ENCODE results near the gene JMJD1C.

The JMJD1C gene

DNA sequence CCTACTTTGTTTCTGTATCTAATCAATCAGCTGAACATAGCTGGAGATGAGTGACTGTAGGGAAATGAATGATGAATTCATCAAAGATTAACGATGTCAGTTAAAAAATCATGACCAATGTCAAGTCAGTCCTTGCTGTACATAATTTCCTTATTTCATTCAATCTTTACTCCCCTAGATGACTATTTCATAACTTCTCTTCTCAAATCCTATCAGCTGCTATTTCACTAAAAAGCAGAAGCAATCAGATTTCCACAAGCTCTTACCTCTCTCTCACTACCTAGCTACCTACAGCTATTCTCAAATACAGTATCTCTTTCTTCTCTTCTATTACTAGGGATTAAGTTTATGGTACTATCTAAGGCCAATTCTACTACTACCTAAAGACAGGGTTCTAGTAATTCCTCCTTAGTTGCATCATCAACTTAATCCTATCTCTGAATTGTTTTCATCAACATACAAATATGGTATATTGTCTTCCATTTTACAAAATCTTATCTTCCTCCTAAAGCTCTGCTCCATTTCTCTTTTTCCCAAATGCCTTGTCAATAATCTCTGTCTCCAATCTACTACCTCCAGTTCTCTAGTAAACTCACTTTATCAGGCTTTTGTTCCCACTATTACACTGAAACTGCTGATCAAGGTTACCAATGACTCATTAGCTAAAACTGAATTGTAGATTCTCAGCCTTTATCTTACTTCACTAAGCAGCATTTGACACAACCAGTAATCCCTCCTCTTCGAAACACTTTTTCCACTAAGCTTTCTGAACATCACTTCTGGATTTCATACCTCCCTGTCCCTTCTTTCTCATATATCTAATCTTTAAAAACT, 28.4 kb downstream of the JMJD1C start:
- DNase-seq: no peak

DNA sequence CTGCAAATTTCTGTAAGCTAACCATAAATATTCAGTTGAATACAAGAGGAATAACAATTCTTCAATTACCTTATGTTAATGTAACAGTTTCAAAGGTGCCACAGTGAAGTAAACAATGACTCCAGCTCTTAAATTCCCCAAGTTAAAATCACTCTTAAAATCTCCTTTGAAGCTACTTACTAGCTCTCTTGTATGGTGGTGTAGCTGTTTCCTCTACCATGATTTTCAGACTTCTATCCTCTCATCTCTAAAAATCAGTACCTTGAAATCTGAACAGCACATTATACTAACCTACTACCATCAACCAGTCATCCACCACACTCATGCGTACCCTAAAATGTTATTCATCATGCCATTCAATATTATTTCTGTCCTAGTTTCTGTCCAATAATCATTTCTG, 29.6 kb downstream of the JMJD1C start:
- no peak for DNase-seq

DNA sequence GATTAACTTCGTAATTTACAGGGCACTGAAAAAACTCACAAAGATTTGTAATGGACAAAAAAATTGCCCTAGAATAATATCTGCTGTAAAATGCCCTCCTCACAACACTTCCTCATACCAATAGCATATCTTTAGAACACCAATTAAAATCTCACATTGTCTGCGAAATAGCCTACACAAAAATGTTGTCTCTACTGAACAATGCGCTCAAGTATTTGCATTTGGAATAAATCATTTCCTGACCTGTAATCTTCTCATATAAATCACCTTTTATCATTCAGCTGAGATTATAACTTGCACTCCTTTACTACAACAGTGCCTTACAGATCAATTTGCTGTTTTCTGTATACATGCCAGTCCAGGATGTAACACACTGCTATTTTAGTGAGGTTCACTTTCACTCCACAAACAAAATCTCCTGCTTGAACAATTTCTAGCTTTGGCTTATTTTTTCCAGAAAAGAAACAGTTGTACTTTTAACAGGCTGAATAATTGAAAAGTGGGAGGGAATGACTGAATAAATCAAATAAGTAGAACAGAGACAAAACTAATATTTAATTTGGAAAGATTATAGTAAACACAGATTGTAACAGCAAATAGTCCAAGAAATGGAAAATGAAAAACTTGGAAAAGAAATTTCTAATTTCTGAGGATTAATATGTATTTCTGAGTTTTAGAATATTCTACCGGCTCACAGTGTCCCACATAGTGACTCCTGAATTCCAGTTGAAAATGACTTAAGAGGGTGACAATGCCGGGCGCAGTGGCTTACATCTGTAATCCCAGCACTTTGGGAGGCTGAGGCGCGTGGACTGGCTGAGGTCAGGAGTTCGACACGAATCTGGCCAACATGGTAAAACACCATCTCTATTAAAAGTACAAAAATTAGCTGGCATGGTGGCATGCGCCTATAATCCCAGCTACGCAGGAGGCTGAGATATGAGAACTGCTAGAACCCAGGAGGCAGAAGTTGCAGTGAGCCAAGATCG, 30.6 kb downstream of the JMJD1C start:
- no peak for DNase-seq

DNA sequence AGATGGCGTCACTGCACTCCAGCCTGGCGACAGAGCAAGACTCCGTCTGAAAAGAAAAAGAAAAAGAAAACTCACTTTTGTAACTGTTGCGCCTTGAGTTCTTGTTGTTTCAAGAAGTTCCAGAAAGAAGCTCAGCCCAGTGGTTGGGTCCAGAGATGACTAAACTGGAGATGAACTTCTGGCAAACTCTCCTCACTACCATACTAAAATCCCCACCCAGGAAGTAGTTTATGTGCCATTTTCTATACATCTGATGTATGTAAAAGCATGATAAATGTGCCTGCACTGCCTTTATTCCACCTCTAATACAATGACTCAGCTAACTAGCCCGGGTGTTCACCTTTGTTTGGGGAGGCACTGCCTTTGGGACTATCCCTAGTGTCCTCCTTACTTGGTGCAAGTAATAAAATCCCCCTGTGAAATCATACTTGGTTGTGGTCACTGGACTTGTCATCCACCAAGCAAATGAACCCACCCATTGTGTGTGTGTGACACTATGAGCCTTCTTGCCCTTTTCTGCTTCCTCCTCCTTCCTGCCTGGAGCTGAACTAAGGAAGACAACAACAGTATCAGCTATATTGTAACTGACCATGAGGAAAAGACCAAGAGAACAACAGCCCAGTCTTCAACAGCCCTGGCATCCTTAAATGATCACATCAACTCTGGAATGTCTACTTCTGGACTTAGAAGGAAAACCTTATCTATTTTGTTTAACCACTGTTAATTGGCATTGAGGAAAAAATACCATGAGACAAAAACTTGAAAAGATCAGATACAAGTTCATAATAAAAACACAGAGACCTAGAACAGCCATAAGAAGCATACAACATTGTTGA, 33.6 kb downstream of the JMJD1C start:
- no peak for DNase-seq

DNA sequence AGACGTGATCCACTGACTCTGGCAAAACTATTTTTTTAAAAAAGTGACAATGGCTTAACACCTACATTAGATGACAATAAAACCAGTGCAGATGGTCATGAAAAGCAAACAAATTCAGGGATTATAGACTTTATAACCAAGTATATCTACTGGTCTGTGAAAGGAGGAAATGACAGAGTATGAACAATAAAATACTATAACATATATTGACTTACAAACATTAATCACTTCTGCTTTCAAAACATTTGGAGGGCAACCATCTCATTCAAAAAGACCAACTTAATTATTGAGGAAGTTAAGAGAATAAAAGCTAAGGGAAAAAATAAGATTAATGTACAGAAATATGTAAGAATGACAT, 34.8 kb downstream of the JMJD1C start:
- DNase-seq: no peak

DNA sequence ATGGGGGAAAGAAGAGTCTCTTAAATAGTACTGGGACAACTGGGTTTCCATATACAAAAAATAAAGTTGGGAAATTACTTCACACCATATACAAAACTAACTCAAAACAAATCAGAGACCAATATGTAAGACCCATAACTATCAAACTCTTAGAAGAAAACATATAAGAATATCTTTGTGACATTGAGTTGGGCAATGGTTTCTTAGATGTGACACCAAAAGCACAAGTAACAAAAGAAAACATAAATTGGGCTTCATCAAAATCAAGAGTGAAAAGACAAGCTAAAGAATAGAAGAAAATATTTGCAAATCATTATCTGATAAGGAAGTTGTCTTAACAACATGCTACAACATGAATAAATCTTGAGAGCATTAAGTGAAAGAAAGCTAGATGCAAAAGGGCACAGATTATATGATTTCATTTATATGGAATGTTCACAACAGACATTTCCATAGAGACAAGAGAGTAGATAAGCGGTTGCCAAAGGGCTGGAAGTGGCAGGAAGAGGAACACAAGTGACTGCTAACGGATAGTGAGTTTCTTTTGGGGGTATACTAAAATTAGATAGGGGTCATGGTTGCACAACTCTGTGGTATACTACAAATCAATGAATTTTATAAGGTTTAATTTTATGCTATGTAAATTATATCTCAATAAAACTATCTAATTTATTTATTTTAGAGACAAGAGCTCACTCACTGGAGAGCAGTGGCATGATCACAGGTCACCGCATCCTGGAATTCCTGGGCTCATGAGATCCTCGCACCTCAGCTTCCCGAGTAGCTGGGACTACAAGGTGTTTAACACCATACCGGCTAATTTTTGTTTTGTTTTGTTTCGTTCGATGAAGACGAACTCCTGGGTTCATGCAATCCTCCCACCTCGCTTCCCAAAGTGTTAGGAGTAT, 35.4 kb downstream of the JMJD1C start:
- no peak for DNase-seq

DNA sequence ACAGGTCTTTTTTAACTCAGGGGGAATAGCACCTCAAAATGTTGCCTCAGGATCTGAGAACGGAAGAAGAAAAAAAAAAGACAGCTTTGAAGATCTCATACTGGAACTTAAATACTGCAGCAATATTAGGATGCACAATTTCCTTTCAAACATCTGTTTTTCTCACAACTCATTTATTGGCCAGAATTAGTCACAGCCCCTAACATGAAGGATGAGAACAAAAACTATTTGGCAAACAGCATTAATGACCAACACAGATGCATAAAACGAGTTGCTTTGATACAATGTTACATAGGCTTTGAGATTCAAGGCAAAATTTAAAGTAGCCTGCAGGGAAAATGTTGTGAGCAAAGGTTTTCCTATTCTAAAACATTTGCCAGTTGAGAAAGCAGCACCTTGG, 36.5 kb downstream of the JMJD1C start:
- no peak for DNase-seq

DNA sequence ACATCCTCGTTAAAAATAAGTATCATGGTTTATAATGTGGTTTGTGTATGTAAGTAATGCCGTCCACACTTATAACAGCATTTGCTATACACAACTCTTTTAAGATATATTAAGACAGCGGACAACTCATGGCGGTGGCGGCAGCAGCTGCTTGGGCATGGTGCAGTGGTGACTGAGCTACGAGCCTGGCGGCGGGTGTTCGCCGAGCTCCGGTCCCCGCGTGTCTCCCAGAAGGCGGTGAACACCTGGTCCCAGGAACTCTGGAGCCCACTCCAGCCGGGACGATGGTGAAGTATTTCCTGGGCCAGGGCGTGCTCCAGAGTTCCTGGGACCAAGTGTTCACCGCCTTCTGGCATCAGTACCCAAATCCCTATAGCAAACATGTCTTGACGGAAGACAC, 38.8 kb downstream of the JMJD1C start:
- no peak for DNase-seq

DNA sequence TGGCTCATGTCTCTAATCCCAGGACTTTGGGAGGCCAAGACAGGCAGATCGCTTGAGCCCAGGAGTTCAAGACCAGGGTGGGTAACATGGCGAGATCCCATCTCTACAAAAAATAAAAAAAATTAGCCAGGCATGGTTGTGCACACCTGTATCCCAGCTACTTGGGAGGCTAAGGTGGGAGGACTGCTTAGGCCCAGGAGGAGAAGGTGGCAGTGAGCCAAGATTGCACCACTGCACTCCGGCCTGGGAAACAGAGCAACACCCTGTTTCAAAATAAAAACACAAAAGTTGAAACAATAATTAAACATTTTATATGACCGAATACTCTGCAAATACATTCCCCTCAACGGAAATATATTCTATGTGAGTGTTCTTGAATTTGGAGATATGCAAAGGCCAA, 40.3 kb downstream of the JMJD1C start:
- no peak for DNase-seq

DNA sequence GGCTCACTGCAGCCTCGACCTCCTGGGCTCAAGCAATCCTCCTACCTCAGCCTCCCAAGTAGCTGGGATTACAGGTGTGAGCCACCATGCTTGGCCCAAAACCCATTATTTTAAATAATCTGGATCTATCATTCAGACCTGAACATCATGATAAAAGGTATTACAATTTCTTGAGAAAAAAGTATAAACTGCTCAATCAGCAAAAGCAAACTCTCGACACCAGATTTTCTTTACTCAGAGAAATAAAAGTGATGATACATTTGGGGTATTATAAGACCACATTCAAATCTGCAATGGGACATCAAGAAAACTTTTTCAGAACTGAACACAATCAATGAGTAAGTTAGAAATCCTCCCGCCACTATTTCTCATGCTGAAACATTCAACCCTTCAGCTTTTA, 41.2 kb downstream of the JMJD1C start:
- no peak for DNase-seq

DNA sequence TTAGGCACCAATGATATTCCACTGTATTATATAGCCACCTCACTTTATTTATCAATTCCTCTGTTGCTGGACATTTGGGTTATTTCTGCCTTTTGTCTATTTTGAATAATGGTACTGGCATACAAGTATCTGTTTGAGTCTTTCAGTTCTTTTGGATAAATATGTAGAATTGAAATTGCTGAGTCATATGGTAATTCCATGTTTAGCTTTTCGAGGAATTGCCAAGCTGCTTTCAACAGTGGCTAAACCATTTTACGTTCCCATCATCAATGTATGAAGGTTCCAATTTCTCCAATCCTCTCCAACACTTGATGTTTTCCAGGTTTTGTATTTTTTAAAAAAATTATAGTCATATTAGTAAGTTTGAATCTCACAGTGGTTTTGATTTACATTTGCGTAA, 42.3 kb downstream of the JMJD1C start:
- no peak for DNase-seq

DNA sequence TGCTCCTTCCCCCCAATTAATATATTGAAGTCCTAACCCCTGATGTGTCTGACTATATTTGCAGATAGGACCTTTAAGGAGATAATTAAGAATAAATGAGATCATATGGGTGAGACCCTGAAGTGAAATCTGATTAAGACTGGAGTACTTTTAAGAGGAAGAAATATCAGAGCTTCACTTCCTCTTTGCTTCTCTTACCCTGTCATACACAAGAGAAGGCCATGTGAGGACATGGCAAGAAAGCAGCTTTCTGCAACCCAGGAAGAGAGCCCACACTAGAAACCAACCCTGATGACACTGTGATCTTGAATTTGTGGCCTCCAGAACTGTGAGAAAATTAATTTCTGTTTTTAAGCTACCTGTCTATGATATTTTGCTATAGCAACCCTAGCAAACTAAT, 44.2 kb downstream of the JMJD1C start:
- DNase-seq: peak; percentile 38

DNA sequence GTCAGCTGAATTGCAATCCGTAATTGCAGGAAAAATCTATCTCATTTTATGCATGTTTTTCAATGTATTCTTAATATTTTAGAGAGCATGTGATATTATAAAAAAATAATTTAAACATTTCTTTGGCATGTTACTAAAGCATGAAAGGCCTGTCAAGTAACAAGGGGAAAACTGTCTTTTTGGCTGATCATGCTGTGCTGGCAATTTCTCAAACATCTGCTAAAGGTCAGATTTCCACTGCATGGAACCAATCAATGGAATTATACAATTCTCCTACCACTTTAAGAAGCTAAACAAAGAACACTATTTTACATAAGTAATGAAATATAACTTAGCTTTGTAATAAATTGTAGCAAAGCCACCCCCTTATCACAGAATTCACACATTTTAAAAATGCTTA, 49.4 kb downstream of the JMJD1C start:
- no peak for DNase-seq

DNA sequence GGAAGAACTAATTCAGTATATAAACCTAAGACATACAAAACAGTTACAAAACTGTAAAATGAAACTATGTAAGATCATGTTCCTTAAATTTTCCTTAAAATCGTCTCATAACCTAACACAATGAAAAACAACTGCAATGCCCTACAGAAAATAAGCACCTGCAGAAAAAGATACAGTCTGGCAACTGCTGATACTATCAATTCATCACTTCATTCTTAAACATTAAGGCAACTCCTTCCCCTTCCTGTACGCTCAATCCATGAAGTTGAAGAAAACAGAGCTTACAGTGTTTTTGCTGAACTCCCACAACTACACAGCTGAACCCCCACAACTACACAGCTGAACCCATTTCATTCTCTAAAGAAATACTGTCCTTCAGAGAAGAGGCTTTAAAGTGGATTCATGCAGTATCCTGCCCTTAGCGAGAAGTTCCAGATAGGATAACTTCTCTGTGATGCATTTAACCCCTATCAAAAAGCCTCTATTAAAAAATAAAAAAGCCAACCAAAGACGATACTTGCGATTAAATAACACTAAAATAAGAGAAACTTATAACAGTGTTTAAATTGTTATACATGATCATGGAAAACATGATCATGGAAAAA, 50.0 kb downstream of the JMJD1C start:
- DNase-seq: no peak

DNA sequence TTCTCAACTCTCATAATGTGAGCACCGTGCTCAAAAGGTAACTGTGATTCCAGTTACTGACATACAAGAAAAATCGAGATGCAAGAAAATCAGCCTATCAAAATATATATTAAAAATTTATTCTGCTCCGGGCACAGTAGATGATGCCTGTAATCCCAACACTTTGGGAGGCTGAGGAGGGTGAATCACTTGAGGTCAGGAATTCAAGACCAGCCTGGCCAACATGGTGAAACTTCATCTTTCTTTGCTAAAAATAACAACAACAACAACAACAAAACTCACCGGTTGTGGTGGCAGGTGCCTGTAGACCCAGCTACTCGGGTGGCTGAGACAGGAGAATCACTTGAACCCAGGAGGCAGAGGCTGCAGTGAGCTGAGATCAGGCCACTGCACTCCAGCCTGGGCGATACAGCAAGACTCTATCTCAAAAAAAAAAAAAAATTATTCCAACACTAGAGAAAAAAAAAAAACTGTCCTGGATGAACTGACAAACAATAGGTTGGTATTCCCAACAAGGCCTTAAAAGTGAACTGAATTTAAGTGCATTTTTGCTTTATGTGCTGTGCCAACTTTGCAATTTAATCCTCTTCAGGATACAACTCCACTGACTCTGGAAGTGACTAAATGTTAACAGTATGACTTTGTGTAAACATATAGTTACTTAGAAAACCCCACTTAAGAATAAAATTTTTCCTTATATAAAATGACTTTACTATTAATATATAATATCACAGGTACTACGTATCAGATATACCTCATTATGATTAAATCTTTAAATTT, 51.1 kb downstream of the JMJD1C start:
- no peak for DNase-seq

DNA sequence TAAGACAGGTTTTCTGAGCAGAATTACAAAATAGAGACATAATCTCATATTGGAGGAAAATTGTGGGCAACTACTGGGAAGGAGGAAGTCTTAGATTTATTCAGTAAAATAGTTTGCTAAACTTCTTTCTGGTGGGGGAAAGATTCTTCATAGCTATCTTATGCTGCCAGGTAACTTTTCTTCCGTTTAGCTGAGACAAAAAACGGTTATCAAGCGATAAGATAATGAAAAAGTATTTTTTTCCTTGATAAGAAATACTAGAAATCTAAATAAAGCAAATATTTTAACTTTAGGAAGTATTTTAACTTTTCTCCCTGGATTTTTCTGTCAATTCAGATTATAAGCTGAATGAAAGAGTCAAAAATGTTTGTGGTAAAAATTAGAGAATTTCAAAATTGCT, 52.3 kb downstream of the JMJD1C start:
- DNase-seq: no peak

DNA sequence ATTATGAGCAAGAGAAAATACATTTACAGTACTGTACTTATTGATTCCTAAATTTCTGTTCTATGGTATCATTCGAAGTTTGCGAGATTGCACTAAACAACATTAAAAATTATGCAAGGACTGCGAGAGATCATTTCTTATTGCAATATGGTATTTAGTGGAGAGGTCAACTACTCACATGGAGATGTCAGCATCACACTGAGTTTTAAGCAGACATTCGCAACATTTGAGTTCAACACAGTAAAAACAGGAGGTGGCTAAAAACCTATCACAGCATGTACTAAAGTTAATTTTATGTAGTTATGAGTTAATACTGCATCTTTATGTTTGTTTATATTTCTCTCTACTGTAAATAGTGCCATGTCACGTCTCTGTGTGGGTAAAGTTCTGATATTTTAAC, 53.5 kb downstream of the JMJD1C start:
- no peak for DNase-seq

DNA sequence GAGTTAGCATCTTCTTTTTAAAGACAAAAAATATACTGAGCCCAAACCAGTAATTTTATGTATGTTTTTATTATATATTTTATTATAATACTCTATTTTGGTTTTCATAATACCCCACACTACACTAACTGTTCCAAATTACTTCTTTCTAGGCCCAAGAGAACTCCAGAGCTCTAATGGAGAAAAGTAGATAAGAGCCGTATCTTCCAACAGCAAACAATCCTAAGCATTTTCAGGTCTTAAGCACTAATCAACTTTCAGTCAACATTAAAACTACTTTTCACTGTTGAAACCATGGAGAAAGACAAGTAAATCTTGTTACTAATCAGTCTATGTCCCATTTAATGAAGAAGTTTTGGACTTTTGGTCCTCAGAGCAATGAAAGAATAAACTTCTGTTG, 55.1 kb downstream of the JMJD1C start:
- no peak for DNase-seq

DNA sequence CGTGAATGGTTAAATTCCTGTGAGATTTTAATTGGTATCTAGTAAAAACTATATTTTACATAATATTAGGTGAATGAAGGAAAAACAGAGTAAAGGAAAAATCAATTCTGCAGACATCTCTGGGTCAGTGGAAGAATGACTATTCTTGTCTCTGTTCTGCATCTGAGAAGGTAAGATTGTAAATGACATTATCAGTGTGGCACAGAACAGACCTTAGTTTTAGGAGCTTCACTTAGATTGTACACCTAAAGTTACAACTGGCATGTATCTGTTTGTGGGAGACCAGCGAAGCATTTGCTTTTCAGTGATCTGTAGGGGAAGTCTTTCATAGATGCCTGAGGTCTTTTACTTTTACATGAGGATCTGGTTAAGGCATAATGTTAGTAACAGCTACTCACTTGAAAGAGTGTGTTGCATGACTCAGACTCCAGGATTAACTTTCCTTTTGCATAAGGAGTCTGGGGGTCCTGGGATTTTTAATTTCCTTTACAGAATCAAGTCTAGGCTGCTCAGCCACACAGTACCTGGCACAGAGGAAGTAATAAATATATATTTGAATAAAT, 56.2 kb downstream of the JMJD1C start:
- no peak for DNase-seq

DNA sequence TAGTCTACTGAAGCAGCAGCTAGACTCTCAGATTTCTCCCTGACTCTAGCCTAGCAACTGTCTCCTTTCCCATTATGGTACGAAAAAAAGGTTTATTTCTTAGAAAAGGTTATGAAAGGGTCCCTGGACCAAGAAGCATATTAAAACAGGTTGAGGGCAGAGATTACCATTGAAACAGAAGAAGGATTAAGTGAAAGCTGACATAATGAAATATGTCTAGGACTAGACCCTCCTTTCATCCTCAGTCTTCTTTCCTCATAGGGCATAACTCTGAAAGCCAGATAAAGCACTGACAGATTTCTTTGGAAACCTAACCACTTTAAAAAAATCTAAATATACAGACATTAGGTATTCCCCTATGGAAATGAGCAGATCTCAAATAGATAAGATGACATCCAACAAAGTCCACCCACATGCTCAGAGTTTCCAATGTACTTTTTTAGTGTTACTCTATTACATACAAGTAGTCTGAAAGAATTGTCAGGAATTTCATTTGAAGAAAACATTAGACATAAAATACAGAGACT, 58.6 kb downstream of the JMJD1C start:
- DNase-seq: no peak

Measured in CD4-positive, alpha-beta T cell treated with Interleukin-4 for 4 hours (primary cell).